Coronary artery (tissue), 2 donors: Measurements from ENCODE around the gene IRF2BPL.

Experiments
- DNase-seq: peaks from one replicate; pipeline ENCODE4 v3.0.0-alpha.2; 2017; ENCODE audit warnings: low spot score
- H3K27ac ChIP-seq, 2 donors: fragments of 200-600 bp; sonication (generic); one replicate each; pipeline ENCODE4 v1.5.1; 2016 to 2019
- H3K4me3 ChIP-seq: fragments of 200-600 bp; sonication (generic); 2 replicates; pipeline ENCODE4 v1.5.1; 2016; ENCODE audit warnings: mild to moderate bottlenecking, moderate library complexity
- CTCF ChIP-seq: fragments of 200-600 bp; sonication (generic); IDR thresholded peaks from one replicate; pipeline ENCODE4 v1.5.1; 2019; ENCODE audit warnings: antibody characterized with exemption

IRF2BPL gene

DNA sequence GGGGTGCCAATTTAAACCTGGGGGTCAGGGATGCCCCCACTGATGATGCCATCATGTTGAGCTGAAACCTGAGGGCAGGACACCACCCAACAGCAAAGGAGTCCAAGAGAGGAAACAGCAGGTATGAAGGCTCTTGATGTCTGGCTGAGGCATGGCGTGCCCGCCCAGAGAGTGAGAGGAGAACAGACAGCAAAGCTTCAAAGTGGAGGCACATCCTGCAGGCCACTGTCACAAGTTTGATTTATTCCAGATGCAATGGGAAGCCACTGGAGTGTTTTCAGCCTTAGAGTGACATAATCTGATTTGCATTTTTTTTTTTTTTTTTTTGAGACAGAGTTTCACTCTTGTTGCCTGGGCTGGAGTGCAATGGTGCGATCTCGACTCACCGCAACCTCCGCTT, 34.8 kb downstream of the IRF2BPL start:
- Histone ChIP-seq H3K4me3 (no peak overlapping the region), H3K27ac (no peak overlapping the region)
- no peak for TF ChIP-seq CTCF
- no peak for DNase-seq

DNA sequence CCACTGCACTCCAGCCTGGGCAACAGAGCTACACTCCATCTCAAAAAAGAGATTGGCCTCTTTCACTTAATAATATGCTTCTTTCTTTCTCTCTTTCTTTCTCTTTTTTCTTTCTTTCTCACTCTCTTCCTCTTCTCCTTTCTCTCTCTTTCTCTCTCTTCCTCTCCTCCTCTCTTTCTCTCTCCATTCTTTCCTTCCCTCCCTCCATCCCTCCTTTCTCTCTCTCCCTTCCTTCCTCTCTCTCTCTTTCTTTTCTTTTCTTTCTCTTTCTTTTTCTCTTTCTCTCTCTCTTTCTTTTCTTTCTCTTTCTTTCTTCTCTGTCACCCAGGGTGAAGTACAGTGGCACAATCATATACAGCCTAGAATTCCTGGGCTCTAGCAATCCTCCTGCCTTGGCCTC, 38.4 kb downstream of the IRF2BPL start:
- DNase-seq: no peak
- TF ChIP-seq CTCF: no peak
- H3K27ac ChIP-seq: no peak overlapping the region
- H3K4me3 ChIP-seq: no peak overlapping the region

DNA sequence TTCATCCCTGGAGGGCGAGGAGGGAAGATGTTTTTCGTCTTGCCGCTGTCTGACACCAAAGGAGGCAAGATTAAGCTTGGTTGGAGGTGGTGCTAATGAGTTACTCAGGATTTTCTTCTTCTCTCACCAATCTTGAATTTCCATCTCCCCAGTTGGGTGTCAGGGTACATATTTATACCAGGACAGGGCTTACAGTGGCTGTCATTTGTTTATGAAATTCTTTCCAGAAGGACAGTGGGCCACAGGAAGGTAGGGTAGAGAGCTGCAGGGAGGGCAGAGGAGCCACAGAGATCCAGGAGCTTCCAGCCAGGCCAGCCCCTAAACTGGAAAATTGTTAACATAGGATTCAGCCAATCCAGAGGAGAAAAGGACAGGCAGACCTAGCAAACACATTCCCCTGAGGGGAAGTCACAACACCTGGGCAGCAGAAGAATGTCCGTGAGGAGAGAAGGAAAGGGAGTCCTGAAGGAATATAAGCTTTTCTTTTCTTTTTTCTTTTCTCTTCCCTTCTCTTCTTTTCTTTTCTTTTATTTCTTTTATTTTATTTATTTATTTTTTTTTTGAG, 40.5 kb downstream of the IRF2BPL start:
- H3K27ac ChIP-seq: no peak overlapping the region
- no peak for TF ChIP-seq CTCF
- no peak for DNase-seq

DNA sequence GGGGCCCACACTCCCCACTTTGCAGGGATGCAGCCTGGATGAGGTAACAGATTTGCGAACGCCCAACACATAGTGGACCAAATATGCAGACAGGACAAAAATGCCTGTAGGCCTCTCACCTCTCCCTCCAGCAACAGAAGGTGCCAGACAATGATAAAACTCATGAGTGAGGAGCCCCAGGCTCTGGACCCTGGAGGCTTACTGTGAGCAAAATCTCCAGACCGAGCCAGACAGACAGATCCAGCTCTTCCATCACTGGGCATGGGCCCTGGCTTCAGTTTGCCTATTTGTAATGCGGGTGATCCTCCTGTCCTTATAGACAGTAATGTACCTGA, 42.3 kb downstream of the IRF2BPL start:
- TF ChIP-seq CTCF: no peak
- no peak for DNase-seq
- Histone ChIP-seq H3K4me3 (no peak overlapping the region), H3K27ac (no peak overlapping the region)

More for the DNA sequence above, 40.5 kb downstream of the IRF2BPL start:
- H3K4me3 ChIP-seq: no peak overlapping the region

- H3K27ac ChIP-seq: no peak overlapping the region
- no peak for DNase-seq
- no peak for TF ChIP-seq CTCF
Measured at GRCh38 chr14:76985540-76986230, 42.8 kb downstream of the IRF2BPL start.

DNA sequence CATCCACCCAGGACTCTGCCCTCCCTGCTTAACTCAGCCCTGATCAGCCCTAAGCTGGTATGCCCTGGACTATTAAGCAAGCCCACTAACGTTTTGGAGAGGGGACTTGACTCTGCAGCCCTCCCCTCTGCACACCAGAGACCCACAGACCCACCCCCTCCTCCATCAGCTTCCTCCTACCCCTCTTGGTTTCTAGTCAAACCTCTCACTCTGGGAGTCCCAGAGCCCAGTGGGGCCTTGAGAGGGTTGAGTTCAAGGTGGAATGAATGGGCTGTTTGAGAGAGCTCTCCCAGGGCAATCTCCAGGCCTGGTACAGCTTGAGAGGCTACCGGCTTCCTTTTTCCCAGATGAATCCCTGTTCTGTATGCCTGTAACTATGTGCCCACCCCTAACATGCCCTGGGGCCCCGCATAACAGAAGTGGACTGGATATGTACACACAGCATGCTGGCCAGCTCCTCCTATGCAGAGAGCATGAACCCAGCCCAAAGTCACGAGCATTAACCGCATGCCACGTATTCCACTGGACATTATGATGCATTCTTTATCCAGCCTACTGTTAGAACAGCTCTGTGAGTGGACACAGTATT, 43.6 kb downstream of the IRF2BPL start:
- no peak for DNase-seq
- Histone ChIP-seq H3K27ac (no peak overlapping the region), H3K4me3 (no peak overlapping the region)
- TF ChIP-seq CTCF: no peak

More at GRCh38 chr14:76985540-76986230, 42.8 kb downstream of the IRF2BPL start:
- no peak overlapping the region for H3K4me3 ChIP-seq

- DNase-seq: no peak
- no peak for TF ChIP-seq CTCF
- no peak overlapping the region for H3K4me3 ChIP-seq
- no peak overlapping the region for H3K27ac ChIP-seq
Measured at GRCh38 chr14:76984297-76984696, 44.2 kb downstream of the IRF2BPL start.
